Muscle of leg (tissue), 16 donors: ENCODE measurements around the gene PADI6. TPM values are rescaled to one million over a fixed set of nuclear protein-coding genes. Genes with fewer than 3 reads are reported as not detected.
A peak's percentile ranks its signal among the peaks of the same experiment; 100 is the strongest.

Experiments used
- DNase-seq: peaks from one replicate; pipeline ENCODE4 v3.0.0; 2013
- H3K27ac ChIP-seq: one replicate; pipeline ENCODE4 v1.5.1; 2013; ENCODE audit warnings: mild to moderate bottlenecking, low read length, control low read depth
- H3K27me3 ChIP-seq: one replicate; pipeline ENCODE4 v1.6.1; 2013; ENCODE audit warnings: low read length; ENCODE audit not compliant: control insufficient read depth, insufficient read depth
- H3K36me3 ChIP-seq: one replicate; pipeline ENCODE4 v1.6.1; 2013; ENCODE audit warnings: low read length; ENCODE audit not compliant: control insufficient read depth, insufficient read depth
- H3K4me1 ChIP-seq: one replicate; pipeline ENCODE4 v1.6.1; 2013; ENCODE audit warnings: low read length; ENCODE audit not compliant: control insufficient read depth, insufficient read depth
- H3K4me3 ChIP-seq: one replicate; pipeline ENCODE4 v1.5.1; 2013; ENCODE audit warnings: low read length, control low read depth
- H3K9me3 ChIP-seq: replicated peaks from 2 replicates; pipeline ENCODE4 v1.6.1; 2013; ENCODE audit warnings: low read depth, low read length; ENCODE audit not compliant: control insufficient read depth
- WGBS: methylation state at CpG from one replicate; pipeline ENCODE4 v1.1.5; 2013; ENCODE audit warnings: missing lambda C conversion rate; ENCODE audit not compliant: insufficient coverage; 5-methylcytosine and 5-hydroxymethylcytosine counted together
- long read RNA-seq, 11 donors: transcript quantifications; one replicate each; lab custom pipeline, GENCODE V29; 2026
- polyA plus RNA-seq, 8 donors: library from polyadenylated mRNA; unstranded; fragments of 120-200 nt; gene quantifications; one replicate each; pipeline versions ENCODE4 v1.2.1 to v1.2.3, GENCODE V29; 2013; ENCODE audit warnings: inconsistent platforms in 1 of 8, low replicate concordance in 1 of 8; ENCODE audit not compliant: insufficient read length in 8 of 8, insufficient read depth in 1 of 8
- total RNA-seq: library from RNA; stranded (reverse); fragments of 120-200 nt; gene quantifications from one replicate; pipeline ENCODE4 v1.2.4, GENCODE V29; 2013

Gene PADI6
- total RNA-seq (not detected), polyA plus RNA-seq (not detected)
- long read RNA-seq, donor 1: 0 reads
- long read RNA-seq, donor 2: 0 reads
- long read RNA-seq, donor 3: 0 reads
- long read RNA-seq, donor 4: 0 reads
- long read RNA-seq, donor 5: 0 reads
- long read RNA-seq, donor 6: 0 reads
- long read RNA-seq, donor 7: 0 reads
- long read RNA-seq, donor 8: 0 reads
- long read RNA-seq, donor 9: 0 reads
- long read RNA-seq, donor 10: 0 reads
- long read RNA-seq, donor 11: 0 reads

DNA sequence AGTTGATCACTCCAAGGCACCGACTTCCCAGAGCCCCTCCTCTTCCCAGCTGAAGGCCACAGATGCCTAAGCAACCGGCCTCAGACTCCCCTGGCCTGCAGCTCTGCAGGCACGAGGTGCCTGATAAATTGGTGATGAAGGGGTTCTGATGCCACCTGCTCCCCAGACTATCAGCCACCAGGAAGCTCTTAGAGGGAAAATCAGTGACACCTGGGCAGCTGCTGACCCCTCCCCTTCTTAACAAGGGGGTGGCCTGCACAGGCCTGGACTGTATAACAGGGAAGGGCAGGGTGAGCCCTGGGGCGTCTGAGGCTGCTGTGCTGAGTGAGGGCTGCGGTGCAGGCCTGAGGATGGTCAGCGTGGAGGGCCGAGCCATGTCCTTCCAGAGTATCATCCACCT lies at the start of gene PADI6:
PADI6 (plus strand) TSS at position 301 of the 400 bp plus-strand sequence; CDS start at position 351, 50 bp downstream.
- Histone ChIP-seq H3K36me3 (no peaks in the 10 kb centered on the region), H3K4me3 (no peak within 1 kb of the TSS), H3K27me3 (peaks cover 18% of the 10 kb centered on the region), H3K27ac (no peak within 1 kb of the TSS), H3K9me3 (no peaks in the 10 kb centered on the region), H3K4me1 (no peaks in the 10 kb centered on the region)
- WGBS: 42% methylated on average over 4 of the region's 7 CpGs
- no peak for DNase-seq

DNA sequence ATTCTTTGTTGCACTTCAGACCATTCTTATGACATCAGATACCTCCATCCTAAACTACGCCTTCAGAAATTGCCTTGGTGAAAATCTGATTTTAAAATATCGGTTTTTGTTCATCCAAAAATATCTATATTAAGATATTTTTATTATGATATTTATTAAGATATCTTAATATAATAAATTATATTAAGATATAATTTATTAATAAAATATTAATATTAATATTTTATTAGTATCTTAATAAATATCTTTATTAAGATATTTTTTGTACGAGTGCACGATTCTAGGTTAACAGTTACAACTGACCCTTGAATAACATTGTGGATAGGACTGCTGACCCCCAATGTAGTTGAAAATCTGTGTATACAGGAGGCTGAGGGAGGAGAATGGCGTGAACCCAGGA lies 43.1 kb upstream of the PADI6 start:
- no peaks in the 10 kb centered on the region for H3K9me3 ChIP-seq
- H3K4me3 ChIP-seq: no peak overlapping the region
- DNase-seq: no peak
- no peaks in the 10 kb centered on the region for H3K36me3 ChIP-seq
- H3K4me1 ChIP-seq: no peaks in the 10 kb centered on the region
- 80% methylated on average over 1 of the region's 5 CpGs for WGBS
- H3K27ac ChIP-seq: no peak overlapping the region
- H3K27me3 ChIP-seq: peaks cover 8% of the 10 kb centered on the region

DNA sequence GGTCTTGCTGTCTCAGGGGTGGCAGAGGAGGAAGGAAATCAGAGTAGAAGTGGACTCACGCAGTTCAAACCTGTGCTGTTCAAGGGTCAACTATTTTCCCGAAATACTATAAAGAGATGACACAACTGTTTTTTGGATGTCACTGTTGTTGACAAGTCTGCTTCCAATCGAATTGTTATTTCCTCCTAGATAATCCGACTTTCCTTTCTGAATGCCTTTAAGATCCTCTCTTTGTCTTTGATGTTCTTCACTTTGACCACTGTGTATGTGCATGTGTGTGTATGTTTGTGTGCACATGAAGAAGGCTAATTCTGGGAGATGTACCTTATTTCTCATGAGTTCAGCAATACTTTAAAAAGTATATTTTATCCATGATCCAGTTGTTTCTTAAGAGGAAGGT lies 42.4 kb upstream of the PADI6 start:
- H3K27ac ChIP-seq: no peak overlapping the region
- H3K27me3 ChIP-seq: peaks cover 8% of the 10 kb centered on the region
- no peaks in the 10 kb centered on the region for H3K36me3 ChIP-seq
- 100% methylated on average over 1 of the region's 4 CpGs for WGBS
- H3K4me1 ChIP-seq: no peaks in the 10 kb centered on the region
- DNase-seq: no peak
- H3K4me3 ChIP-seq: no peak overlapping the region
- no peaks in the 10 kb centered on the region for H3K9me3 ChIP-seq

DNA sequence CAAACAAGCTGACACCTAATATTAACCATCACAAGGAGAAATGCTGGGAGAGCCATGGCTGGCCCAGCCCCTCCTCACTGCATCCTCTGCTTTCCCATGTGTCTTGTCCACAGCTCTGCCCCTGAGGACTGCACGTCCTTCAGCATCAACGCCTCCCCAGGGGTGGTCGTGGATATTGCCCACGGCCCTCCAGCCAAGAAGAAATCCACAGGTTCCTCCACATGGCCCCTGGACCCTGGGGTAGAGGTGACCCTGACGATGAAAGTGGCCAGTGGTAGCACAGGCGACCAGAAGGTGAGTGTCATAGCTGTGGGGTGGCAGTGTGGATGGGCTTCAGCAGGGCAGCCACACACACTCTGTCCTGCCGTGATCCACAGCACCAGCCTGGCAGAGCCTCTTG lies 41.1 kb upstream of the PADI6 start:
- Histone ChIP-seq H3K27me3 (peaks cover 10% of the 10 kb centered on the region), H3K9me3 (no peaks in the 10 kb centered on the region), H3K36me3 (no peaks in the 10 kb centered on the region), H3K4me3 (no peak overlapping the region), H3K27ac (no peak overlapping the region), H3K4me1 (no peaks in the 10 kb centered on the region)
- no peak for DNase-seq
- WGBS: 78% methylated on average over 7 of the region's 7 CpGs

GRCh38 chr1:17333081-17333480 lies 38.9 kb upstream of the PADI6 start:
- H3K9me3 ChIP-seq: no peaks in the 10 kb centered on the region
- 86% methylated on average over 8 of the region's 8 CpGs for WGBS
- H3K27ac ChIP-seq: no peak overlapping the region
- no peaks in the 10 kb centered on the region for H3K4me1 ChIP-seq
- no peak for DNase-seq
- peaks cover 7% of the 10 kb centered on the region for H3K27me3 ChIP-seq
- no peaks in the 10 kb centered on the region for H3K36me3 ChIP-seq
- H3K4me3 ChIP-seq: no peak overlapping the region

DNA sequence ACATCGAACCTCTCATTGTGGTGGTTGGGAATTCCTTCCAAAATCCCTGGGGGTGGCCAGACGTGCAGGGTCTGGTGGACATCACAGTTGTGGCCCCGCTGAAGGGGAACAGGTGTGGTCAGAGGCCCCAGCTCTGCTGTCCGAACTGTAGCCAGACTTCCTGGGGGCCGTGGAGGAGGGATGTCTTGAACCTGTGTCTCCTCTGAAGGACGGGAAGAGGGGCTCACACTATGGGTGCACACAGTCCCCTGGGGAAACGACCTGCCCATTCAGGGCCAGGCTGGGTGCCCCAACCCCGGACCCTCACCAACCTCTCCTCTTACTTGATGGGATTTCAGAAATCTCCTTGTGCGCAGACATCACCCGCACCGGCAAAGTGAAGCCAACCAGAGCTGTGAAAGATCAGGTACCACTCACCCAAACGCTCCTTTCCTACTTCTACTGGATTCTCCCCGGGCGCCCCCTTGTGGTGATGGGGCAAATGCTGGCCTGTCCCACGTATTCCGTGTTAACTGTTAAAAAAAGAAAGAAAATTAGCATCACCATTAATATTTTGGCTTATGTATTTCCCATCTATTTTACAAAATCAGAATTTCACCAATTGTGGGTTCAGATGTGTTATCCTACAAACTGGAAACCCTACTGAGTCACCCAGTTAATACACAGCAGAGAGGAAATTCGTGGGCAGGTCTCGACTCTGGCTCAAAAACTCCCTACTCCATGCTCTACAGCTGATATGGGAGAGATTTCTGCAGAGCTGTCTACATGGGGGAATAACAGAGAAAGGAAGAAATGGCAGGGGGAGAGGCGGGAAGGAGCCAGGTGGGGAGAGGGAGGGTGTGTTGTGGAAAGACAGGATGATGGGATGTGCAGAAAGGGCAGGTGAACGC lies 35.9 kb upstream of the PADI6 start:
- Histone ChIP-seq H3K4me1 (no peaks in the 10 kb centered on the region), H3K36me3 (no peaks in the 10 kb centered on the region), H3K27me3 (peaks cover 8% of the 10 kb centered on the region), H3K27ac (no peak overlapping the region), H3K4me3 (no peak overlapping the region), H3K9me3 (no peaks in the 10 kb centered on the region)
- peak; percentile 29 for DNase-seq
- 40% methylated on average over 9 of the region's 20 CpGs for WGBS

GRCh38 chr1:17338706-17339493 lies 33.1 kb upstream of the PADI6 start:
- peaks cover 8% of the 10 kb centered on the region for H3K27me3 ChIP-seq

DNA sequence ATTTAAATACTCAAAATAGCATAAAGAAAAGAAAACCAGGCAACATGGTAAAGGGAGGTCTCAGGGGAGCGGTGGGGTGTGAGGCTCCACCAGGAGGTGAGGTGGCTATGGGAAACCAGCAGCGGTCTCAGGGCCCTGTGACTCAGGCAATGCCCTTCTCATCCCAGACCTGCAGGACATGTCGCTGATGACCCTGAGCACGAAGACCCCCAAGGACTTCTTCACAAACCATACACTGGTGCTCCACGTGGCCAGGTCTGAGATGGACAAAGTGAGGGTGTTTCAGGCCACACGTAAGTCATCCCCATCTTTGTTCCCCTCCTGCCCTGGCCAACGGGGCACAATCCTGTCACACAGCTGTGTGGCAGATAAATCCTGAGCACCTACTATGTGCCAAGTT lies 32.5 kb upstream of the PADI6 start:
- Histone ChIP-seq H3K27me3 (peaks cover 8% of the 10 kb centered on the region), H3K9me3 (no peaks in the 10 kb centered on the region), H3K27ac (no peak overlapping the region), H3K4me1 (no peaks in the 10 kb centered on the region), H3K4me3 (no peak overlapping the region), H3K36me3 (no peaks in the 10 kb centered on the region)
- DNase-seq: no peak
- WGBS: 65% methylated on average over 3 of the region's 7 CpGs

More at GRCh38 chr1:17338706-17339493, 33.1 kb upstream of the PADI6 start:
- no peak overlapping the region for H3K27ac ChIP-seq
- H3K4me3 ChIP-seq: no peak overlapping the region
- H3K9me3 ChIP-seq: no peaks in the 10 kb centered on the region
- no peaks in the 10 kb centered on the region for H3K4me1 ChIP-seq
- no peaks in the 10 kb centered on the region for H3K36me3 ChIP-seq
- WGBS: 71% methylated on average over 8 of the region's 15 CpGs
- DNase-seq: no peak

GRCh38 chr1:17340358-17340757 lies 31.6 kb upstream of the PADI6 start:
- WGBS: 89% methylated on average over 6 of the region's 8 CpGs
- no peak for DNase-seq
- Histone ChIP-seq H3K27ac (no peak overlapping the region), H3K9me3 (no peaks in the 10 kb centered on the region), H3K4me3 (no peak overlapping the region), H3K36me3 (no peaks in the 10 kb centered on the region), H3K4me1 (no peaks in the 10 kb centered on the region), H3K27me3 (peaks cover 8% of the 10 kb centered on the region)

DNA sequence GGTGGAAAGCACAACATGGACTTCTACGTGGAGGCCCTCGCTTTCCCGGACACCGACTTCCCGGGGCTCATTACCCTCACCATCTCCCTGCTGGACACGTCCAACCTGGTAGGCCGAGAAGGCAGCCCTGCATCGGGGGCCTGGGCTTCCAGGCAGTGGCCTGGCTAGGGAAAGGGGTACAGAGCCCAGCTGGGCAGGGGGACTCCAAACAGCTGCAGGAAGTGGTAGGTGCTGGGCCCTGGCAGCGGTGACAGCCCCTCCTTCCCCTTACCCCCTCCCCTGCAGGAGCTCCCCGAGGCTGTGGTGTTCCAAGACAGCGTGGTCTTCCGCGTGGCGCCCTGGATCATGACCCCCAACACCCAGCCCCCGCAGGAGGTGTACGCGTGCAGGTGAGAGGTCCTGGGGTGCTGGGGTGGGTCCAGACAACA lies 30.0 kb upstream of the PADI6 start:
- Histone ChIP-seq H3K27ac (no peak overlapping the region), H3K9me3 (no peaks in the 10 kb centered on the region), H3K27me3 (peaks cover 4% of the 10 kb centered on the region), H3K4me1 (no peaks in the 10 kb centered on the region), H3K4me3 (no peak overlapping the region), H3K36me3 (no peaks in the 10 kb centered on the region)
- DNase-seq: no peak
- WGBS: 60% methylated on average over 1 of the region's 17 CpGs
